ENCODE measurements around the gene CDKN2AIPNL. TPM values are rescaled to one million over a fixed set of nuclear protein-coding genes. Genes with fewer than 3 reads are reported as not detected.

The CDKN2AIPNL gene
- total RNA-seq, 1 experiment from 2014 or later: 63.0 TPM

DNA sequence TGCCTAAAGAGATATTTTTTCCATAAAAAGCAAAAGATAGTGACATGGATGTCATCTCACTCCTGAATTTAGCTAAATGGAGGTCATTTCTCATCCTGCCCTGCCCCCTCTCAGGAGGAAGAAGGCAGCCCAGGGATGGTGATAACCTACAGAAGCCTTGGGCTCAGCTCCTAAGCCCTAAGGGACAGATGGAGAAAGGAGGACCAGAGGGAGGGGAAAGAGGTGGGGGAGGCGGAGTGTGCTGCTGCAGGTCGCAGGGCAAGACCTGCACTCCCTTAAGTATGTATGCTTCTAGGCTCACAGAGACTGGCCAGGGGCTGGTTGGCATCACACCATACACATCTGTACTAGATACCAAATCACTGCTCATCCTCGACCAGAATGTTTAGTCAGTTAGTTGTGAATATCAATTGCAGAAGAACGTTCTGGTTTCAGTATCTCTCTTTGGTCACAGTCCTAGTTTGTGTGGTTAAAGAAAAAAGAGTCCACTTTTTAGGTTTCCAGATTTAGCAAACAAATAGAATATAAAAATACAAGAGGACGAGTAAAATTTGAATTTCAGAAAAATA, 18.4 kb upstream of the CDKN2AIPNL start:
- no peak for TF ChIP-seq FOSL1 (IDR thresholded peaks at IDR 0.05; ENCODE audit: low read depth)
- TF ChIP-seq TCF7L2 (IDR thresholded peaks at IDR 0.05; ENCODE audit: borderline replicate concordance, extremely low read depth, insufficient read depth, insufficient read length): no peak
- no peak overlapping the region for H3K4me3 ChIP-seq (replicated peaks in 1 of 2; ENCODE audit: low read depth in 1 of 2, low read length in 2 of 2)
- BruUV-seq (replicated peaks): no TSS peak
- ATAC-seq (no peak), DNase-seq (ENCODE audit: low read depth, low spot score) (no peak)
- no peak overlapping the region for H2AFZ ChIP-seq (ENCODE audit: low read depth, low read length, poor library complexity, severe bottlenecking)
- H3K4me1 ChIP-seq (ENCODE audit: control insufficient read depth in 1 of 2, insufficient read depth in 2 of 2, low read length in 2 of 2): peaks cover 0 to 8% of the 10 kb centered on the region in 2 experiments; a peak in 2 of 4 replicates
- H3K27me3 ChIP-seq (ENCODE audit: insufficient read depth, low read length): no peaks in the 10 kb centered on the region
- H3K9ac ChIP-seq (ENCODE audit: low read length): no peak overlapping the region
- H3K36me3 ChIP-seq (ENCODE audit: control insufficient read depth in 1 of 2, insufficient read depth in 2 of 2, low read length in 2 of 2): no peaks in the 10 kb centered on the region
- RAD21 ChIA-PET (ENCODE audit: low non-redundant PET in 1 of 2, low total read pairs in 2 of 2, uncharacterized antibody in 2 of 2, unreplicated experiment in 2 of 2): no interaction called here
- CTCF ChIA-PET: interaction anchor here (2.0 kb wide), 1 partner anchor 19 kb away, joined by 6 read pairs; the partner anchor contains the start of gene CDKN2AIPNL
- no peak overlapping the region for H3K4me2 ChIP-seq (ENCODE audit: low read length)
- H4K20me1 ChIP-seq (ENCODE audit: insufficient read depth): no peaks in the 10 kb centered on the region
- H3K9me3 ChIP-seq (ENCODE audit: control insufficient read depth in 1 of 2, insufficient read depth in 1 of 2, low read depth in 1 of 2, low read length in 2 of 2): no peaks in the 10 kb centered on the region
- intact Hi-C loops (cut with micrococcal nuclease): no loop called here
- H3K9me2 ChIP-seq (ENCODE audit: insufficient read depth): no peaks in the 10 kb centered on the region
- H3K27ac ChIP-seq (ENCODE audit: low read depth, low read length): no peak overlapping the region
- H3K79me2 ChIP-seq (ENCODE audit: insufficient read depth, low read length): no peaks in the 10 kb centered on the region
- POLR2A ChIA-PET: no interaction called here

- Histone ChIP-seq H3K4me3 (replicated peaks in 1 of 2; ENCODE audit: low read depth in 1 of 2, low read length in 2 of 2) (no peak overlapping the region), H3K9me3 (ENCODE audit: control insufficient read depth in 1 of 2, insufficient read depth in 1 of 2, low read depth in 1 of 2, low read length in 2 of 2) (no peaks in the 10 kb centered on the region), H3K27me3 (ENCODE audit: insufficient read depth, low read length) (no peaks in the 10 kb centered on the region), H3K27ac (ENCODE audit: low read depth, low read length) (no peak overlapping the region), H3K36me3 (ENCODE audit: control insufficient read depth in 1 of 2, insufficient read depth in 2 of 2, low read length in 2 of 2) (no peaks in the 10 kb centered on the region), H2AFZ (ENCODE audit: low read depth, low read length, poor library complexity, severe bottlenecking) (no peak overlapping the region), H3K79me2 (ENCODE audit: insufficient read depth, low read length) (no peaks in the 10 kb centered on the region), H3K4me1 (ENCODE audit: control insufficient read depth in 1 of 2, insufficient read depth in 2 of 2, low read length in 2 of 2) (peaks cover 0 to 2% of the 10 kb centered on the region in 2 experiments; a peak in 1 of 4 replicates), H4K20me1 (ENCODE audit: insufficient read depth) (no peaks in the 10 kb centered on the region), H3K4me2 (ENCODE audit: low read length) (no peak overlapping the region), H3K9me2 (ENCODE audit: insufficient read depth) (no peaks in the 10 kb centered on the region), H3K9ac (ENCODE audit: low read length) (no peak overlapping the region)
- ChIA-PET RAD21 (ENCODE audit: low non-redundant PET in 1 of 2, low total read pairs in 2 of 2, uncharacterized antibody in 2 of 2, unreplicated experiment in 2 of 2) (no interaction called here), POLR2A (no interaction called here), CTCF (no interaction called here)
- intact Hi-C loops (cut with micrococcal nuclease): no loop called here
- no peak for ATAC-seq
- no peak for DNase-seq (ENCODE audit: low read depth, low spot score)
- no TSS peak for BruUV-seq (replicated peaks)
- TF ChIP-seq YY1 (IDR thresholded peaks at IDR 0.05; ENCODE audit: extremely low read depth, insufficient replicate concordance, low read depth, low read length) (no peak), SIN3A (IDR thresholded peaks at IDR 0.05; ENCODE audit: low read depth) (no peak), SRF (IDR thresholded peaks at IDR 0.05; ENCODE audit: low read depth) (no peak), EZH2phosphoT487 (IDR thresholded peaks at IDR 0.05; ENCODE audit: borderline replicate concordance) (no peak), POLR2A (IDR thresholded peaks at IDR 0.05; ENCODE audit: borderline replicate concordance, extremely low read depth, insufficient read depth, insufficient read length) (no peak), ZFX (IDR thresholded peaks at IDR 0.05) (no peak), RAD21 (IDR thresholded peaks at IDR 0.05; ENCODE audit: low read depth) (no peak), FOSL1 (IDR thresholded peaks at IDR 0.05; ENCODE audit: low read depth) (no peak), REST (IDR thresholded peaks at IDR 0.05; ENCODE audit: low read depth) (no peak), ELF1 (IDR thresholded peaks at IDR 0.05; ENCODE audit: borderline replicate concordance, low read depth) (no peak), CEBPB (IDR thresholded peaks at IDR 0.05; ENCODE audit: low read depth) (no peak), TCF7L2 (IDR thresholded peaks at IDR 0.05; ENCODE audit: borderline replicate concordance, extremely low read depth, insufficient read depth, insufficient read length) (no peak), EGR1 (IDR thresholded peaks at IDR 0.05; ENCODE audit: low read depth) (no peak)
- TF ChIP-seq, protein P1, sequence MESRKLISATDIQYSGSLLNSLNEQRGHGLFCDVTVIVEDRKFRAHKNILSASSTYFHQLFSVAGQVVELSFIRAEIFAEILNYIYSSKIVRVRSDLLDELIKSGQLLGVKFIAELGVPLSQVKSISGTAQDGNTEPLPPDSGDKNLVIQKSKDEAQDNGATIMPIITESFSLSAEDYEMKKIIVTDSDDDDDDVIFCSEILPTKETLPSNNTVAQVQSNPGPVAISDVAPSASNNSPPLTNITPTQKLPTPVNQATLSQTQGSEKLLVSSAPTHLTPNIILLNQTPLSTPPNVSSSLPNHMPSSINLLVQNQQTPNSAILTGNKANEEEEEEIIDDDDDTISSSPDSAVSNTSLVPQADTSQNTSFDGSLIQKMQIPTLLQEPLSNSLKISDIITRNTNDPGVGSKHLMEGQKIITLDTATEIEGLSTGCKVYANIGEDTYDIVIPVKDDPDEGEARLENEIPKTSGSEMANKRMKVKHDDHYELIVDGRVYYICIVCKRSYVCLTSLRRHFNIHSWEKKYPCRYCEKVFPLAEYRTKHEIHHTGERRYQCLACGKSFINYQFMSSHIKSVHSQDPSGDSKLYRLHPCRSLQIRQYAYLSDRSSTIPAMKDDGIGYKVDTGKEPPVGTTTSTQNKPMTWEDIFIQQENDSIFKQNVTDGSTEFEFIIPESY (IDR thresholded peaks at IDR 0.05; ENCODE audit: extremely low read depth, insufficient replicate concordance, low read length): no peak
Observed at GRCh38 chr5:134427540-134428041, 15.9 kb upstream of the CDKN2AIPNL start.
